IPS-18a (cell line): ENCODE data around the gene WBP2.
"Not testable (repeated sequence)": the region's sequence is repeated elsewhere in the genome, so short reads cannot be mapped to it uniquely, and the experiment has no call there.

Experiments
- H3K27ac ChIP-seq: one replicate; pipeline ENCODE4 v1.5.1; 2013; ENCODE audit warnings: low read length
- H3K27me3 ChIP-seq: one replicate; pipeline ENCODE4 v1.6.1; 2013; ENCODE audit warnings: mild to moderate bottlenecking, low read length; ENCODE audit not compliant: control insufficient read depth, insufficient read depth
- H3K36me3 ChIP-seq: one replicate; pipeline ENCODE4 v1.6.1; 2013; ENCODE audit warnings: low read depth, low read length; ENCODE audit not compliant: control insufficient read depth
- H3K4me1 ChIP-seq: one replicate; pipeline ENCODE4 v1.6.1; 2013; ENCODE audit warnings: low read depth, low read length; ENCODE audit not compliant: control insufficient read depth
- H3K4me3 ChIP-seq: one replicate; pipeline ENCODE4 v1.5.1; 2013; ENCODE audit warnings: low read length
- H3K9ac ChIP-seq: one replicate; pipeline ENCODE4 v1.6.1; 2013; ENCODE audit warnings: mild to moderate bottlenecking, low read length, moderate library complexity
- H3K9me3 ChIP-seq: one replicate; pipeline ENCODE4 v1.6.1; 2013; ENCODE audit warnings: low read depth, low read length; ENCODE audit not compliant: control insufficient read depth

WBP2 gene

GRCh38 chr17:75873587-75874322 is 18.6 kb upstream of the WBP2 start:
- no peak overlapping the region for H3K4me3 ChIP-seq
- H3K27ac ChIP-seq: no peak overlapping the region
- no peaks in the 10 kb centered on the region for H3K4me1 ChIP-seq
- no peak overlapping the region for H3K9ac ChIP-seq
- H3K9me3 ChIP-seq: no peaks in the 10 kb centered on the region
- H3K27me3 ChIP-seq: peaks cover 29% of the 10 kb centered on the region
- H3K36me3 ChIP-seq: no peaks in the 10 kb centered on the region

- Histone ChIP-seq H3K9ac (no peak overlapping the region), H3K4me3 (no peak overlapping the region), H3K36me3 (no peaks in the 10 kb centered on the region), H3K27me3 (peaks cover 19% of the 10 kb centered on the region), H3K9me3 (no peaks in the 10 kb centered on the region), H3K4me1 (no peaks in the 10 kb centered on the region), H3K27ac (no peak overlapping the region)
These were observed 17.6 kb upstream of the WBP2 start for GRCh38 chr17:75872434-75873351.

DNA sequence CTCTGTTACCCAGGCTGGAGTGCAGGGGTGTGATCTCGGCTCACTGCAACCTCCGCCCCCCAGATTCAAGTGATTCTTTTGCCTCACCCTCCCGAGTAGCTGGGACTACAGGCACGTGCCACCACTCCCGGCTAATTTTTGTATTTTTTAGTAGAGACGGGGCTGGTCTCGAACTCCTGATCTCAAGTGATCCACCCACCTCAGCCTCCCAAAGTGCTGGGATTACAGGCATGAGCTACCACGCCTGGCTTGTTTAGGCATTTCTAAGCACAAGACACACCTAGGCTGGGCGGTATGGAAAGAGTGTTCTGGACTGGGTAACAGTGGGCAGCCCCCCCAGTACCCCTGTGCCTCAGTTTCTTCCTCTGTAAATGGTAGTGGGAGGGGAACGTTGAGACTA is 15.1 kb upstream of the WBP2 start:
- not testable (repeated sequence) for H3K27ac ChIP-seq, H3K9ac ChIP-seq, H3K4me3 ChIP-seq, H3K27me3 ChIP-seq, H3K36me3 ChIP-seq, H3K4me1 ChIP-seq, H3K9me3 ChIP-seq

- H3K27ac ChIP-seq: no peak overlapping the region
- no peak overlapping the region for H3K4me3 ChIP-seq
- no peaks in the 10 kb centered on the region for H3K9me3 ChIP-seq
- H3K36me3 ChIP-seq: no peaks in the 10 kb centered on the region
- H3K9ac ChIP-seq: no peak overlapping the region
- H3K27me3 ChIP-seq: no peaks in the 10 kb centered on the region
- no peaks in the 10 kb centered on the region for H3K4me1 ChIP-seq
These were observed 14.4 kb upstream of the WBP2 start for GRCh38 chr17:75869282-75870141.

- not testable (repeated sequence) for H3K27me3 ChIP-seq, H3K9ac ChIP-seq, H3K27ac ChIP-seq, H3K4me1 ChIP-seq, H3K4me3 ChIP-seq, H3K36me3 ChIP-seq, H3K9me3 ChIP-seq
These were observed 13.7 kb upstream of the WBP2 start for GRCh38 chr17:75868730-75869281.

GRCh38 chr17:75865404-75866188 is 10.5 kb upstream of the WBP2 start:
- H3K36me3 ChIP-seq, H3K9ac ChIP-seq, H3K4me3 ChIP-seq, H3K27ac ChIP-seq, H3K27me3 ChIP-seq, H3K4me1 ChIP-seq, H3K9me3 ChIP-seq: not testable (repeated sequence)

GRCh38 chr17:75864887-75865286 is 9.8 kb upstream of the WBP2 start:
- H3K27ac ChIP-seq, H3K27me3 ChIP-seq, H3K4me1 ChIP-seq, H3K9me3 ChIP-seq, H3K4me3 ChIP-seq, H3K9ac ChIP-seq, H3K36me3 ChIP-seq: not testable (repeated sequence)

- Histone ChIP-seq H3K4me3 (no peak overlapping the region), H3K36me3 (no peaks in the 10 kb centered on the region), H3K4me1 (no peaks in the 10 kb centered on the region), H3K27me3 (no peaks in the 10 kb centered on the region), H3K9ac (no peak overlapping the region), H3K9me3 (no peaks in the 10 kb centered on the region), H3K27ac (no peak overlapping the region)
These were observed 9.3 kb upstream of the WBP2 start for GRCh38 chr17:75864448-75864871.

GRCh38 chr17:75861927-75862317 is 6.8 kb upstream of the WBP2 start:
- Histone ChIP-seq H3K27ac (no peak overlapping the region), H3K4me1 (no peaks in the 10 kb centered on the region), H3K4me3 (no peak overlapping the region), H3K36me3 (no peaks in the 10 kb centered on the region), H3K9me3 (no peaks in the 10 kb centered on the region), H3K27me3 (no peaks in the 10 kb centered on the region), H3K9ac (no peak overlapping the region)

DNA sequence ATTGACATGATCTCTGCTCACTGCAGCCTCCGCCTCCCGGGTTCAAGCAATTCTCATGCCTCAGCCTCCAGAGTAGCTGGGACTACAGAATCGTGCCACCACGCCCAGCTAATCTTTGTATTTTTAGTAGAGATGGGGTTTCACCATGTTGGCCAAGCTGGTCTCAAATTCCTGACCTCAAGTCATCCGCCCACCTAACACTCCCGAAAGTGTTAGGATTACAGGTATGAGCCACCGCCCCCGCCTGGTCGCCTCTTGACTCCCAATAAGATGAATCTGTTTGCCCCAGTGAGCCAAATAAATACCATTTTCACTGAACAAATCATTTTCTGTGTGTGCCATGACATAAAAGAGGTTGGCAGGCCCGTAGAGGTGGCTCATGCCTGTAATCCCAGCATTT is 4.2 kb upstream of the WBP2 start:
- not testable (repeated sequence) for H3K9ac ChIP-seq, H3K27me3 ChIP-seq, H3K27ac ChIP-seq, H3K36me3 ChIP-seq, H3K4me1 ChIP-seq, H3K4me3 ChIP-seq, H3K9me3 ChIP-seq
